Cortex of kidney (tissue), 1 donor: ENCODE results near the gene DCN.

ENCODE experiments used
- DNase-seq: peaks from one replicate; lab custom pipeline; 2025; lab: John Stamatoyannopoulos, UW

Gene DCN

DNA sequence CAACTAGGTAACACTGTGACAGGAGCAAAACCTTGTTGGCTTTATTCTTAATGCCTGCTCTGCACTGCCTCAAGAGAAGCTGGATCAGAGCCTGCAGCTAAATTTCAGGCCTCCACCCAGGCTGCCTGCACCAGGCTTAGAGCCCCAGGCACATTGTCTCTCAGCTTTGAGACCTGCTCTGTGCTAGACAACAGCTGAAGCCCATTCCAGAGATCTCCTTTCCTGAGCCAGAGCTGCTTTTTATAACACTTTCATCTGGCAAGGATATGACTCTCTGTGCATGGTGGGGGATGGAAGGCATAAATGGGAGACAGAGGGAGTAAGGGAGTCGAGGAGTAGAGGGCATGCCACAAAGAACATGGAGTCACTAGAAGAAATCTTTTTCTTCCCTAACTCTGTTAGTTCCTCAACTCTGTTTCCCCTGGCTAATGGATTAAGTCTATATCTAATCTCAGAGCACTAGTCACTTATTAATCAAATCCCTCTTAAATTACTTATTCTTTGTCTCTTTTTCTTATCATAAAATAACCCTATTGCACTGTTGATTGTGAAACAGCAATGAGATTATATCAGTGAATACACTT lies 44.2 kb downstream of the DCN start:
- DNase-seq: no peak

DNA sequence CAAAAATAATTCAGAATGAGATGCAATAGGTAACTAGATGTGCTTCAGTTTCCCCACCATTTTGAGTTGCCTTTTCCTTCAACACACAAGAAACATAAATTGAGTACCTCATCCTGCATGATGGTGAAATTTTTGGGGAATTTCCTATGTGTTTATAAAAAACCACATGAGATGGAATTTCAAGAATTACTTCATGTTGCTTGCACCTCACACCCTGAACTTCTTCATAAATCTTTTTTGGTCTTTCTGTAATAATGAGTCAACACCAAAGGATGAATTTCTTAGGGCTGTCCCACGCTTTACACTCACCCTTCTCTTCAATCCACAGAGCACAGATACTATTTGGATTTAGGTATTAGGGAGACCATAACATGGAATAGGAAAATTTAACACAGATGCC lies 48.7 kb downstream of the DCN start:
- DNase-seq: no peak

DNA sequence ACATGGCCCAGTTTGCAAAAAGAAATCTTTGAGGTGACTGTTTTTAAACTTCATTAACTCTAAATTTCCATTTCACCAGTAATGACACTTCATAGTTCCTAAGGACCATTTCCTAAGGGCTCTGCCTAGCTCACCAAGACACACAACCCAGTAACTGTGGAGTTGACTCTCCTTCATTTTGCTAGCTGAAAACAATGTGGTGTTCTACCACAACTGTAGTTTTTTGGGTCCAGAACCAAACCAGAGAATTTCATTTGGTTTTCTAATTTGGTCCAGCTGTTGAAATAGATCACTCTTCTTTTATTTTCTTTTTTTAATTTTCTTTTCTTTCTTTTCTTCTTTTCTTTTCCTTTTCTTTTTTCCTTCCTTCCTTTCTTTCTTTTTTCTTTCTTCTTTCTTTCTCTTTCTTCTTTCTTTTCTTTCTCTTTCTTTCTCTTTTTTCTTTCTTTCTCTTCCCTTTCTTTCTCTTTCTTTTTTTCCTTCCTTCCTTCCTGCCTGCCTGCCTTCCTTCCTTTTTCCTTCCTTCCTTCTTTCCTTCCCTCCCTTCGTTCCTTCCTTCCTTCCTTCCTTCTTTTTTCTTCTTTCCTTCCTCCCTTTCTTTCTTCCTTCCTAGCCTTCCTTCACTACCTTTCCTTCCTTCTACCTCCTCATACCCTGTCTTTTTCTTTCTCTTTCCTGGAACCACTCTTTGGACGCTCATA lies 52.8 kb downstream of the DCN start:
- DNase-seq: no peak

DNA sequence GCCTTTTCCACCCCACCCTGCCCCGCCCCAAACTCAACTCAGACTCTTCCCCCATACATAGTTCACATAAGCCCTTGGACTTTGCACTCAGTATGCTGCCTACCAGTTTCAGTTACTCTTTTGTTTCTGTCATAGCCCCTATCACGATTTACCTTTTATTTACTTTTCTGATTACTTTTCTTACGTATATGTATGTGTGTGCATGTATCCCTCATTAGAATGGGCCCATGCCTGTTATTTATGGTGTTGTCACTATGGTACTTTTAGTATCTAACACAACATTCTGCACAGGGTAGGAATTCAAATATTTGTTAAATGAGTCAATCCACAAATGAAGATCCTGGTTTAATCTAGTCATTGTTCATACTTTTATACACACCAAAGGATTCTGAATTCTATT lies 54.9 kb downstream of the DCN start:
- no peak for DNase-seq

DNA sequence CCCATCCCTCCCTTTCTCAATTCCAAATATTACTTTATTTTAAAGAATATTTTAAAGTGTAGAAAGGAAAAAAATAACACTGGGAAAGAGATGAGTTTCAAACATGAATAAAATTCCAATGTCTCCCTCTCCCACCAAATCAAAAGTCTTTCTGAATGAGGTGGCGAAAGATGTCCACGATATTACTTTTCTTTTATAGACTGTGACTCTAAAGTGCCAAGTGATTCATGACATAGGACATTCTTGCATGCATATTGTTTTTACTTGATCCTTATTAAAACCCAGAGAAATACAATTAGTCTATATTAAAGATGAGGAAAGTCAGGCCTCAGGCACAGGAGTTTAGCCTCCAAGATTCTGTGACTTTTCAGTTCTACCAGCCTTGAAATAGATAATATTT lies 55.3 kb downstream of the DCN start:
- no peak for DNase-seq

DNA sequence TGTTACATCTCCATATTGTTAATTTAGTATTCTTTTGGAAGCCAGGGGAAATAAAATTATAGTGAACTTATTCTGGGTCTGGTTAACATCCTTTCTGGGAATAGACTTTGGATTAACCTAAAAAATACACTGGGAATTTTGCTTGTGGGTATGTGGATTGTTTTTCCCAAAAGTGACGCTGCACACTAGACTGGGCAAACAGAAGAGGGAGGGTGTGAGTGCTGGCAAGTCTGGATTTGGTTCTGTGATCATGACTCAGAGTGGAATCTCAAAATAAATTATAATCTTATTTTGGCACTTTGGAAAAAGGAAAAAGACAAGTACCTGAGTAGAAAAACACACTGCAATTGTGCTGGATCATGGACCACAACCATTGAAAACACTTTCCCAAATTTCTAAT lies 56.1 kb downstream of the DCN start:
- no peak for DNase-seq

DNA sequence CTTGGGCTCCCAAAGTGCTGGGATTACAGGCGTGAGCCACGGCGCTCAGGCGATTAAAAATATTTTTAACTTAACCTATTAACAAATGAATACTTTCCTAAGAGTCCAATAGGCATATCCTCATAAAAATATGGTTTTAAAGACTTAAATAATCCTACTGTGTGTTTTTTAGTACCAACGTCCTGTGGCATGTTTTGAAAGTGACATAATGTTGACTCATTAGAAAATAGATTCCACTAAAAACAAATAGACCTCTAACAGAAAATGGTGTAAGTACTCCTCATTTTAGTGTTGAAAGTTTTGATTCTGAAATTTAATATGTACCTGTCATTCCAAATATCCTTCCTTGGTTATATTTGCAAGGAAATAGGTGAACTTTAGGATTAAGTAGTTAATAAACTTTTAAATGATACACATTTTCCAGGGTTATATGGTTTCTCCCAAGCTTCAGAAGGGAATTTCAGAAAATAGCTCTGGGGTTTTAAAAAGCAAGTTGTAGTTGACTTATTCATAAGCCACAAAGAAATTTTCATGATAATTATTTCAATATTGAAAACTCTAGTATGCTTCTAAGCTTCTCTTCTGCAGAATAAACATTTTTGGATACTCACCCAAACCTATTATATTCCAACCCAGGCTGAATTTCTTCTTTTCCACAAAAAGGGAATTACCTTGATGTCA lies 59.2 kb downstream of the DCN start:
- no peak for DNase-seq

DNA sequence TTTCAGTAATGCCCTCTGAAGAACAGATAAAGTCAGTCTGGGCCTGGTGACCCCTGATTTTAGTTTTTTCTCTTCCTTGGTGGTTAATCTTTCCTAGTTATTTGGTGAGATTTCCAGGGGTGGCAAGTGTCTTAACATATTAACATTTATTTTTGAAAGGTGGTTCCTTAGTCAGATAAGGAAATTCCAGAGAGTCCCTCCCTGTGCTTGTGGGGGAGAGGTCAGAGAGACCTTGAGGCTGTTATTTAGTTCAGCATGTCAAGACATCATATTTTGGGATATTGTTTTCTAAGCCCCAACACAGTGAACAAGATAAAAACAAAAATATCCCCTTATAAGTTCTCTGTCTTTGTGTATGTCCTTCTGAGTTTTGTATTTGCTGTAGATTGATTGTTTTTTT lies 61.8 kb downstream of the DCN start:
- no peak for DNase-seq

DNA sequence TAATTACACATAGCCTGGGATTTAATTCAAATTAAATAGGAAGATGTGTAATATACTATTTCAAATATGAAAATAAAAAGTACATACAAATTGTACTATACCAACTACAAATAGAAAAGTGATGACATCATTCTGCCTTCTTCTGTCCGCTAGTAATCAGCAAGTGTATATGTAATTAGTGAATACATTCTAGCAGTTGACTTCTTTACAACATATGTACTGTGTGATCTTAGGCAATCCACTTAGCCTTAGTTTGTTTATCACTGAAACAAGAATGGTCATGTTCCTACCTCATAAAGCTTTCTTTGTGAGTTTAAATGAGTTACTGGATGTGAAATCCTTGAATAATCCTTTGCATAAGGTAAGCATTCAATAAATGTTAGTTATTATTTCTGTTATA lies 63.5 kb downstream of the DCN start:
- DNase-seq: no peak

DNA sequence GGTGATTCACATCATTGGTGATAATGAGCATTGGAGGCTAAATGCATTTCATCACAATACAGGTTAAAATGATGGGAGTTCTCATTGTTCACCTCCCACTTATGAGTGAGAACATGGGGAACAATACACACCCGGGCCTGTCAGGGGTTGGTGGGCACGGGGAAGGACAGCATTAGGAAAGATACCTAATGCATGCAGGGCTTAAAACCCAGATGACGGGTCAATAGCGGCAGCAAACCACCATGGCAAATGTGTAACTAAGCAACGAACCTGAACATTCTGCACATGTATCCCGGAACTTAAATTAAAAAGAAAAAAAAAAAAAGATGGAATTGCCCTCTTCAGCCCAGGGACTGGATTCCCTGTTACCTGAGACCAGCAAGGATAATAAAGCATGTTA lies 69.0 kb downstream of the DCN start:
- DNase-seq: no peak

DNA sequence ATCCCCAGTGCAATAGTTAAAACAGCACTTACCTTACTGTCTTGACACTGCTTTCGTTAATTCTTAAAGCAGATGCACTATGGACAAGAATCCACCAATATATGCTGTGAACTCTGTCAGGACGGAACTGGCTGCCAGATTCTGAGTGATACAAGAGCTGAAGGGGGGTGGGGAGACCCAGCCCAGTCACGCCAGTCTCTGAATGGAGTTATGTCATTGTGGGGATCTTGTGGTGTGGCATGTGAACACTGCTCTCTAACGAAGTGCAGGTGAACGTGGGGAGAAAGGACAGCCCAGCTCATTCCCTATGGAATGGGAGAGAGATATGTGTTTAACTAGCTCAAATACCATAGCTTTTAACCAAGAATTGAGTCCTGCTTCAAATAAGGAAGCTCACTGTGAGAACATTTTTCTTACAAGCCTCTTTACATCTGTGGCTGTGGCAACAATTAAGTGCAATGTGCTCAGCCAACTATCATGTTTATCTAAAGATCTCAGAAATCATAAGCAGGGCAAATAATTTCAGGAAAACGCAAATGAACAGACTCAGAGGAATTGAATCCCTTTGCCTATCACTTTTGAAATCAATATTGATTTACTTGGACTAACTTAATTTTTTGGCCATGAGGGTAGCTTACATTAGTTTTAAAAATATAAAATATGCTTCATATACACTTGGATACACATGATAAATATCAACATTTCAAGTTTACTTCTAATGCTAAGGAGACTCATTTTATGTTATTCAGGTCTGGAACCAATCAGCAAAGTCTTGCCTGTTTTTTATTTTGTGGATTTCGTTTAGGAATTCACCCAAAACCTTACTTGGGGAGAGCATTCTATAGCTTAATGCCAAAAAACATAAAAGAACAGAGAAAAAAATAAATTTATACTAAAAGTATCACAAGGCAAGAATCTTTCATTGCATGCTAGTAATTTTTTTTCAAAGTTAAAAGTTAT lies 71.0 kb downstream of the DCN start, which contains the start of gene LUM:
LUM (minus strand) TSS at position 129 of the 960 bp plus-strand sequence. CDS start 2,515 bp downstream, outside the sequence.
- no peak for DNase-seq

DNA sequence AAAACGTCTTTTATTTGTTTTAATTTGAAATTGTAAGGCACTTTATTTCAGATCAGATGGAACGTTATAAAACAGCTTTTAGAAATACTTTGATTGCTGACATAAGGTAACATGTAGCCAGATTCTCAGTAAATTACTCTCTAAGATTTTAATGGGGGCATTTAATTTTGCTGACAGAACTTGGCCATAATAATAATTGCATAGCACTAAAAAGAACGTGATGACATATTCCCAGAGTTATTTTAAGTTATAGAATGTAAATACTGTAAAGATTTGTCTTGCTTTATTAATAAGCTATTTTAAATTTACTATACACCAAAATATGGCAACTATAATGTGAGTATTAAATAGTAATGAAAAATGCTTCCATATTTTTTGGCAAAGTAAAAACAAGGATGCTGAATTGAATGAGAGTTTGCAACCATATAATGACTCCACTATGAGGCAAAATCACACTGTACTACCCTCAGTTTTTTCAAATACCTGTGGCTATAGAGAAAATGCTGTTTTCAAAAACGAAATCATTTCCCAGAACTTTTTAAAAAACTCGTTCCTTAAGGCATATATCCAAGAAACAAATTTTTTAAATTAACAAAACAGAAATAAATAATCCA lies 72.2 kb downstream of the DCN start:
- DNase-seq: no peak

DNA sequence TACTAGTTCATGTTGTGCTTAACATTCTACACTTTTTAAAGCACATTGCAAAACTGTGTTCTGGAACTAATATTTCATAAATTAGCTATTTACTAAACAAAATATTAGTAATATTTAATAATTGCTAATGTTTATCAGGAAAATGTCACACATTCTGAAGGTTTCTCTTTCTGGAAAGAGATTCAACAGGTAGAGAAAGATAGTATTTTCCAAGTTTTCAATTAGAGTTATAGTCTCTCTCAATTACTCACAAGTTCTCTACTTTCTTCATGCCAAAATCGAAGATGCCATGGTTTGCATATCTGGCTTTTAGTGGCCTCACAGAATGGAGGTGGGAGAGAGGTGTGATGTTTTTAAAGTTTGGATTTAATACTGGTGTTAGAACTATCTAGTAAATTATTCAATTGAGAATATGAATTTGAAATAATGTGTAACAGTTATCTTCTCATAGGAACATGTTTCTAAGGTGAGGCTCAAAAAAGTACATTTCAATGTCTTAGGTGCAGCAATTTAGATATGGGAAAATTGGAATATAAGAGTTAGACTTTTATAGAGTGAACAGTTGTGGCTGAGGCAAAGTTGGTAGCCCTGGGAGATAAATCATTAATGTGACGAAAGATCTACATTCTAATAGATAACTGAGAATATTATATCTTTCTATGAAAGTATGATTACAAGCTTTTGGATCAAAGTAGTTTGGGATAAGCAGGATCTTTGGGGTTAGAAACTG lies 72.9 kb downstream of the DCN start:
- DNase-seq: no peak

DNA sequence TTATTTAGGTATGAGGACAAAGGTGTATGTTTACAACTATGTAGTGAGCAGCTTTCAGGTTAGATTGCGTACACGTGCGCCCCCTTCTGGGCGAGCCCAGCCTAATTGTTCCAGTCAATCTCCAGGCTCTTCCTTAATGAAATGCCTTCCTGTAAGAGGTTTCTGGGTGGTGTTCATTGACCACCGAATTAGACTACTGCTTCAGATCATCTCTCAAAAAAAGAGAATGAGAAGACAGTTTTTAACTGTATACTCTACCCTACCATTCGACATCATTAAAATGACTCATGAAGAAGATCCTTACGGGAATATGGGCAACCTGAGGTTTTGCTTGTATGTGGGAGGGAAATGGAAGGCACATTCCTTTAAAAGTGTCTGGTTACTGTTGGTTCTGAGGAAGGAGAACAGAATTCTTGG lies 73.5 kb downstream of the DCN start:
- DNase-seq: no peak

DNA sequence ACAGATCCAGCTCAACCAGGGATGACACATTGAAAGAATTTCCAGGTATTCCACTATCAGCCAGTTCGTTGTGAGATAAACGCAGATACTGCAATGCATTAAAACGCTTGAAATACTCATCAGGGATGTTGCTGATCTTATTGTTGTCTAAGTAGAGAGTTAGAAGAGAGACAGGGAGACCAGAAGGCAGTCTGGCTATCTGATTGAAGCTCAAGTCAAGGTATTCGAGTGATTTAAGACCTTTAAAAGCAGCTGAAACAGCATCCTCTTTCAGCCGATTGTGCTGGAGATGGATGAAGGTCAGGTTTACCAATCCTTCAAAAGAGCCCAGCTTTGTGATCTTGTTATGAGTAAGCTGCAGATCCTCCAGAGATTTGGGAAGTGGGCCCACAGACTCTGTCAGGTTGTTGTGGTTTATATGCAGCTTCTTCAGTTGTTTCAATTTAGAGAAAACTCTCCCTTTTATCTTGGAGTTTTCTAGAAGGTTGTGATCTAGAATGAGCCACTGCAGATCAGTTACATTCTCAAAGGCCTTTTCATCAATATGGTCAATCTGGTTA lies 74.3 kb downstream of the DCN start:
- no peak for DNase-seq

DNA sequence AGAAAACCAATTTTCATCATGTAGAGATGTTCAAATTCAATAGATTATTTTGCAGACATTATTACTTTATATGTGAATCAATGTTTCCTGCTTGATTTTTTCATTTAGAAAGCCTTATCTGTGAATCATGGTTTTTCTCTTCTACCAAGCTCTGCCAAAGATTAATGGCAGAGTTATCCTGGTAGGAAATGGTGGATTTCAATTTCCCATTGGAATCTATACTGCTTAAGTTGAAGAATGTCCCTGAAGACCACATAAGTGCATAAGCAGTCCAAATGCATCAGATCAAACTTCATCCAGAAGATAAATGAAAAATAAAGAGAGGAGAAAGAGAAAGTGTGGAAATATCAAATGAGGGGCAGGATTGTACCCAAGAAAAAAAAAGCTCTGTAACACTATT lies 76.3 kb downstream of the DCN start:
- no peak for DNase-seq

DNA sequence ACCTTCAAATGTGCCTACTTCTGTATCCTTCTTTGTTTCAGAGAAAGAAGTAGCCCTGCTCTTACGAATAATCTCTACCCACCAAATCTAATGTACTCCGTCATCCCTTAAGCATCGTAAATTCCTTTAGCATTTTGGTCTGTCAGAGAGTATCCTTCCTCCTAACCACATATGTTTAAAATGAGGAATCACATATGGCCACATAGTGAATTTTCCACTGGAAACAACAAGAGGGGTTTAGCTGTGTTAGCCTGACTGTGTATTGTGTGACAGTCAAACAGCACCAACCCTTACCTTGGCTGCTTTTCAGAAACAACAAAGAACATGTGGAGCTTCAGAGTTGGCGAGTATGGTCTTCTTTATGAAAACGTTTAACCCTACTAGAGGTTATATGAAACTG lies 76.8 kb downstream of the DCN start:
- no peak for DNase-seq

DNA sequence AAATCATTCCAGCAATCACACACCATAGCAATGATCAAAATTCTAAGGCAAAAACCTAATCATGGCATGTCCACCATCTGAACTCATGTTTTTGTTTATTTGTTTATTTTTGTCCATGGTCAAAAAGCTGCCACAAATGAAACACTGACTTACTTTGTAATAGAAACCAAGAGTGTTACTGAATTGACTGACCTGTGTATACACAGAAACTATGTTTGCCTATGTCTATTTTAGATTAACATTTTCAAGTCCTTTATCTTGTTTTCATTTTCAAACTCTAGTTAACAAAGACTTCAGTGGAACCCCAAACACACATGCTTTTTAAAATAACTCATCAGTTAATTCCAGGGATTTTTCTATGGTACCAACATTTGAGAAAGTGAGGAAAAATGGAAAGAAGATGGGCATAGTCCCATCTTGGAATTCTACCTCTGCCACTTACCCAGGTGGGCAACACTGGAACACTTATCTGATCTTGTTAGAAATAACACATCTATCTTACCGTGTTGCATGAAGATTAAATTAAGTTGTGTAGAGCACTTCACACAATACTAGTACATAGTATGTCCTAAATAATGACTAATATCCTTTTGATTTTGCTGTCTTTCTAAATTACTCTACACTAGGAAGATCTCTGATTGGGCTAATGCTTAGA lies 77.7 kb downstream of the DCN start:
- DNase-seq: no peak

DNA sequence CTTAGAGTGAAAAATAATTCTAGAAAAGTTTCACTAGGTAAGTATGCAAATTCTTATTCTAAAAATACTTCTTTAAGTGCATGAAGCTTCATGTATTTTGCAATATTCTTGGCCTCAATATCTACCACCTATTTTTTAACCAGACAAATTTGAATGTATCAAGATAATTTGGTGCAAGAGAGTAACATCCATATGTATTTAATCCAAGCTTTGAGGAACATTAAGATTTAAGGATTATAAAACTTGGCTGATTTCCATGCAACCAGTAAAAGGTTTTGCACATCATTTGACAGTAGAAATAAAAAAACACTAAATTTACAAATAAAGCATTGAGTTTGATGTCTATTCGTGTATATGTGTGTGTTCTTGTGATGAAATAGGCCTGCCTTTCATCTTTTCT lies 79.0 kb downstream of the DCN start:
- no peak for DNase-seq

DNA sequence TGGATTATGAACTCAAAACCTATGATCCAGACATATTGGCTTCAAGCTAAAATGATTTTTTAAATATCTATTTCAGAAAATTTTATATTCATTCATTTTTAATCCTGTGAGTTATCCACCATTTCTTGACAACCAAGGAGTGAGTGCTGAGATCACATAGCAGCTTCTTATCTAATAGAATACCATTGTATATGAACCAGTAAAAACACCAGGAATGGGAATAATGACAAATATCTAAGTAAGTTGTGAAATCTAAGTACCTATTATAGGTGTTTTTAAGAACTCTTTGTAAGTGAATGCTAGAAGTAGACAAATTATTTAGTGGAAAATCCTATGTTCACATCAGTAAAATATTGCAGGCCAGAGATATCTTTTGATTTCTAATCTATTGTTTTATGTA lies 79.5 kb downstream of the DCN start:
- no peak for DNase-seq
